ENCODE results near the gene GPR173. TPM values are rescaled to one million over a fixed set of nuclear protein-coding genes. Genes with fewer than 3 reads are reported as not detected.

GPR173 gene
- total RNA-seq, 1 donor from 2014 or later, result 29.0 TPM

DNA sequence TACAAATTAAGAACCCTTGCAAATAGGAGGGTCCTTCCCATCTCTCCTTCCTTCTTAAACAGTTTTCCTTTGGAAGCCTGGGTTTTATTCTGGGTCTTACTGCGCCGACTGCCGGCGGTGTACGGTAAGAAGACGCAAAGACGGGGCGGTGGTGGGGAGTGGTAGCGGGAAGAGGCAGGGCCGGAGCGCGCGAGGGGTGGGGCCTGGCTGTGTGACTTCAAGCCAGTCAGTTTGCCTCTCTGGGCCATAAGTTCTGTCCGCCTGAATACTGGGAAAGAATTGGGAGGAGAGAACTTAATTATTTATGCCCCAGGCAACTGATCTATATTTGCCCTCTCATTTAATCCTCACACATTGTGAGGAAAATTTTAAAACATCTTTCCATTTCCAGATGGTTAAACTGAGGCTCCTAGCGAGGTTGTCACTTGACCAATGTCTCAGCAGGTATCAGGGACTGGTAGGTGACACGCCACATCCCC lies 44.6 kb downstream of the GPR173 start:
- H3K4me3 Mint-ChIP-seq, result peak overlapping the region; percentile 81
- H3K27me3 Mint-ChIP-seq (ENCODE audit: low read depth), result no peaks in the 10 kb centered on the region
- peaks cover 31% of the 10 kb centered on the region for H3K4me1 Mint-ChIP-seq
- DNase-seq (ENCODE audit: low spot score in 2 of 2, unreplicated experiment in 2 of 2), result peak; percentile 45 to 73
- H3K36me3 Mint-ChIP-seq, result no peaks in the 10 kb centered on the region
- TF ChIP-seq CTCF (IDR thresholded peaks at IDR 0.05; ENCODE audit: unreplicated experiment), result peak; percentile 26
- H3K27ac Mint-ChIP-seq, result peak overlapping the region; percentile 90
- peaks cover 6% of the 10 kb centered on the region for H3K9me3 Mint-ChIP-seq

GRCh38 chrX:53093748-53094581 lies 45.4 kb downstream of the GPR173 start, which contains the start of gene KANTR:
KANTR (plus strand) TSS chrX:53094142; CDS start chrX:53124273, 30,131 bp downstream.
- H3K27me3 Mint-ChIP-seq (ENCODE audit: low read depth), result no peaks in the 10 kb centered on the region
- H3K36me3 Mint-ChIP-seq, result peaks cover 3% of the 10 kb centered on the region
- peak; percentile 63 to 81 for DNase-seq (ENCODE audit: low spot score in 2 of 2, unreplicated experiment in 2 of 2)
- no peak for TF ChIP-seq CTCF (IDR thresholded peaks at IDR 0.05; ENCODE audit: unreplicated experiment)
- H3K4me1 Mint-ChIP-seq, result peaks cover 28% of the 10 kb centered on the region
- H3K27ac Mint-ChIP-seq, result peak within 1 kb of the TSS; percentile 90
- H3K9me3 Mint-ChIP-seq, result peaks cover 6% of the 10 kb centered on the region
- H3K4me3 Mint-ChIP-seq, result peak within 1 kb of the TSS; percentile 81

DNA sequence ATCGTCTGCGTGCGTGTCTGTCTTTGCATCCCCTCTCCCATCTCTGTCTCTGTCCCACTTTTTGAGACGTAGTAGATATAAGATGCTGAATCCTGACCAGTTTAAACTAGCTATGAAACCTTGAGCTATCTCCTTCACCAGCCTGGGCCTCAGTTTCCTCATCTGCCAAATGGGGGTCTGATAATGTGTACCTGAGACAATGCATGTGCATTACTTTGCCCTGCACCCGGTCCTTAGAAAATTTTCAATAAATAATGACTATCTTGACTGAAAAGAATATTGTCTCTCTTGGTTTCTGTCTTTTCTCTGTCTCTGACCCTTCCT lies 46.0 kb downstream of the GPR173 start:
- Mint-ChIP-seq H3K4me3 (peak overlapping the region; percentile 81), H3K36me3 (peaks cover 6% of the 10 kb centered on the region), H3K27ac (peak overlapping the region; percentile 90), H3K9me3 (peaks cover 10% of the 10 kb centered on the region), H3K4me1 (peaks cover 25% of the 10 kb centered on the region), H3K27me3 (ENCODE audit: low read depth) (no peaks in the 10 kb centered on the region)
- no peak for TF ChIP-seq CTCF (IDR thresholded peaks at IDR 0.05; ENCODE audit: unreplicated experiment)
- no peak for DNase-seq (ENCODE audit: low spot score in 2 of 2, unreplicated experiment in 2 of 2)

GRCh38 chrX:53095796-53096195 lies 47.2 kb downstream of the GPR173 start:
- Mint-ChIP-seq H3K27ac (no peak overlapping the region), H3K9me3 (peaks cover 11% of the 10 kb centered on the region), H3K36me3 (peaks cover 9% of the 10 kb centered on the region), H3K27me3 (ENCODE audit: low read depth) (no peaks in the 10 kb centered on the region), H3K4me1 (peaks cover 14% of the 10 kb centered on the region), H3K4me3 (no peak overlapping the region)
- no peak for DNase-seq (ENCODE audit: low spot score in 2 of 2, unreplicated experiment in 2 of 2)
- TF ChIP-seq CTCF (IDR thresholded peaks at IDR 0.05; ENCODE audit: unreplicated experiment), result no peak

DNA sequence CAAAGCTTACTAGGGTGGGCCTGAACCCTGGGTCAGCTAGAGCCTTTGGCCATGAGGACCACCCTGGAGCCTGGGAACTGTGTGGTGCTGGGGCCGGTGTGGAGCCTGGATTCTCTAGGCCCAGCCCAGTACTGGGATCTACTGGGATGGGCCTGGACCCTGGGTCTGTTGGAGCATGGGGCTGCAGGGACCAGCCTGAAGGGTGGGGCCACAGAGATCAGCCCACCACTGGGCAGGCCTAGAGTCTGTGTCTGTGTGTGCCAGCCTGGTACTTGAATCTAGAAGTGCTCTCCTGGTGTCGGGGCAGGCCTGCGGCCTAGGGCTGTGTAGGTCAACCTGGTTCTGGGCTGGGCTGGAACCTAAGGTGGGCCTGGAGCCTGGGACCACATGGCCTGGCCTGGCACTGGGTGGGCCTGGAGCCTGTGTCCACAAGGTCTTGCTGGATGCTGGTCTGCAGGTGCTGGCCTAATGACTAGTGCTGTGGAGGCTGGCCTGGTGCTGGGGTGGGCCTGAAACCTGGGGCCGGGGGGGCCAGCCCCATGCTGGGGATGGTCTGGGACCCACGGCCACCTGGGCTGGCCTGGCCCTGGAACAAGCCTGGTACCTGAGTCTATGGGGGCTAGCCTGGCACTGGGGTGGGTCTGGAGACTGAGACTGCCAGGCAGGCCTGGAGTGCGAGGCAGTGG lies 66.4 kb downstream of the GPR173 start:
- Mint-ChIP-seq H3K27ac (no peak overlapping the region), H3K4me3 (no peak overlapping the region), H3K4me1 (no peaks in the 10 kb centered on the region), H3K27me3 (ENCODE audit: low read depth) (no peaks in the 10 kb centered on the region), H3K36me3 (peaks cover 9% of the 10 kb centered on the region), H3K9me3 (peaks cover 18% of the 10 kb centered on the region)
- no peak for TF ChIP-seq CTCF (IDR thresholded peaks at IDR 0.05; ENCODE audit: unreplicated experiment)
- DNase-seq (ENCODE audit: low spot score in 2 of 2, unreplicated experiment in 2 of 2), result no peak
